CD1c-positive myeloid dendritic cell (primary cell): ENCODE data around the gene CRACR2B.

Source experiments
- DNase-seq: peaks from one replicate; pipeline ENCODE4 v3.0.0-alpha.2; 2016; ENCODE audit errors: extremely low spot score

The CRACR2B gene

DNA sequence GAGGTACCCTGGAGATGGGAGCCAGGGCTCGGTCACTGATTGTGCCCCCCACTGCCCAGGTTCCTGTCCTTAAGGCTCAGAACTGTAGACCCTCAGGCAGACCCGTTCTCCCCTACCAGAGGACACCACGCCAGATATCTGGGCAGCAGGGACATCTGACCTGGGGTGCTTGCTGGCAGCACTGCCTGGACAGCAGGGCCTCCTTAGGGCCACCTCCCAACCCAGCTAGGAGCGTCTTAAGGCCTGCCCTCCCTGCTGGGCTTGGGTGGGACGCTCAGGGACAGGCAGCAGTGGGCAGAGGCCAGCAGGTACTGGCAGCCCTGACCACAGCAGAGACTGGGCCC, 11.5 kb downstream of the CRACR2B start:
- no peak for DNase-seq

DNA sequence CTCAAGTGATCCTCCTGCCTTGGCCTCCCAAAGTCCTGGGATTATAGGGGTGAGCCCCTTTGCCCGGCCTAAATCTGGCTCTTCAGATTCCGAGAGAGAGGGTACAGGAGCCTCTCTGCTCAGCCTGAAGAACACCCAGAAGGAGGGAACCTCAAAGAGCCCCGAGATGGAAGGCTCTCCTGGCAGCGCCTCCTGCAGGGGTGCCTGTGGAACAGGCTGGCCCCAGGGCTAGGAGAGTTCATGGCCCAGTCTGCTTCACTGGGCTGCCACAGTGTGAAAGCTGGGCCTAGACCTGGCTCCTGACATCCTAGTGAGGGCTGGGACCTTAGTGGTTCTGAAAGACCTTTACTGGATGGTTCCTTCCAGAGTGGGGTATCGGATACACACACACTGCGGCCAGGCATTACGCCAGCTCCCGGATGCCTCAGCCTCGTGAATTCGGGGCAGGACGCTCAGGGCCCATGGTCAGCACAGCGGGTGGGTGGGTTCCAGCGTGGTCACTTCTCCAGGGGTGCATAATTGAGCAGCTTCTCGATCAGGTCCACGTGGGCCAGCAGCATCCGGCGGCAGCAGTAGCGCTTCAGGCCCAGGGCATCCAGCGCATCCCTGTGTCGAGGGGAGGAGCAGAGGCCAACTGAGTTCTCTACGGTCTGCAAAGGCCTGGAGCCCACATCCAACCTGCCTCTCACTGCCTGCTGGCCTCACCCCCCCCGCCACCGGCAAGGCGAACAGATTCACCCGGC, 12.3 kb downstream of the CRACR2B start:
- DNase-seq: no peak

- no peak for DNase-seq
Measured at GRCh38 chr11:841981-842369, 14.3 kb downstream of the CRACR2B start.

DNA sequence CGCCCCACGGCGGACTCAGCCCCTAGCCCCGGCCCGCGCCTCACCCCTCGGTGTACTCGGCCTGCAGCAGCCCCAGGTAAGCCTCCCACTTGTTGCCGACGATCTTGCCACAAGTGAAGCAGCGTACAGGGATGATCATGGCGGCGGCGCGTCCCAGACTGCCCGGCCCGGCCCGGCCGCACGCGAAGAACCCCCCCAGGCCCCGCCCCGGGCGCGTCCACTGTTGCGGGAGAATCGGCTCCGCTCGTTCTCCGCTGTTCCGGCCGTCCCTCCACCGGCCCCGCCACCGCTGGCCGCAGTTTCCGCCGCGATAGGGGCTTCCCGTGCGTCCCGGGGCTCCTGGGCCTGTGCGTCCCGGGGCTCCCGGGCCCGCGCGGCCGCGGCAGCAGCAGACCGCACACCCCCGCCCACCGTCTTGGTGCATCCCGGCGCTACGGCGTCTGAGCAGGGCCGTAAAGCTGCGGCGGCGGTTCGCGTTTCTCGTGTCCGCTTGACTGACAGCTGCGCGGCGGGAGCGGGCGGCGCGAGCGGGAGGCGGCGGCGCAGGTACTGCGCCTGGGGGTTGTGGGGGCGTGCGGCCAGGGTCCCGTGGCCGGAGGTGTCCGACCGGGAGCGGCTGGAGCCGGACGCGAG, 14.8 kb downstream of the CRACR2B start, which contains the start of the genes POLR2L and TSPAN4:
TSS of gene POLR2L (minus strand) at position 160 of the 633 bp plus-strand sequence. CDS start at position 139, 21 bp downstream.
TSS of gene TSPAN4 (plus strand) at position 483 of the 633 bp plus-strand sequence. CDS start 7,453 bp downstream, outside the sequence.
- peak; percentile 93 for DNase-seq

DNA sequence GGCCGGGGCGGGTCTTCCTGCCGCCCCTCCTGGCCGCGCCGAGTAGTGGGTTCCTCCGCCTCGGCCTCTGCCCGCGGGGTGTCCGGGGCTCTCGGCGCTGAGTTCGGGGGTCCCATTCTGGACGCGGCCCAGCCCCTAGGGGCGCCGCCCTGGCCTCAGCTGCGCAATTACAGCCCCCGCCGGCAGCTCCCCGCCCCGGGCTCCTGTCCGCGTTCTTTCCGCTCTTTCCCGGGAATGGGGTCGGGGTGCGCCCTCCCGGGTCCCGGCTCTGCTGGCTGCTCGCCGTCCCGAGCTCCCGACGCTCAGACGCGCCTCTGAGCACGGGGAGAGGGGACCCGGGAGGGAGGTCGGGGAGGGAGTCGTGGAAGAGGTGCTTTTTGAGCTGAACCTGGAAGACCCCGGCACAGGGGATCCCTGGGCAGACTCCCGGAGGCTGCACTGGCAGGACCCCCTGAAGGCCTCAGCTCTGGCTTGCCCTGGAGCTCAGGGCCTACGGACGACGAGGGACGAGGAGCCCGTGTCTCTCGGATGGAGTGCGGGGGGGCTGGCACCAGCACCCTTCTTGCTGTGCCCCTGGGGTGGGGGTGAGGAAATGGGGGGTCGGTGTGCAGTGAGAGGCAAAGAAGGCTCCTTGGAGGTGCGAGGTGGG, 15.5 kb downstream of the CRACR2B start:
- no peak for DNase-seq

DNA sequence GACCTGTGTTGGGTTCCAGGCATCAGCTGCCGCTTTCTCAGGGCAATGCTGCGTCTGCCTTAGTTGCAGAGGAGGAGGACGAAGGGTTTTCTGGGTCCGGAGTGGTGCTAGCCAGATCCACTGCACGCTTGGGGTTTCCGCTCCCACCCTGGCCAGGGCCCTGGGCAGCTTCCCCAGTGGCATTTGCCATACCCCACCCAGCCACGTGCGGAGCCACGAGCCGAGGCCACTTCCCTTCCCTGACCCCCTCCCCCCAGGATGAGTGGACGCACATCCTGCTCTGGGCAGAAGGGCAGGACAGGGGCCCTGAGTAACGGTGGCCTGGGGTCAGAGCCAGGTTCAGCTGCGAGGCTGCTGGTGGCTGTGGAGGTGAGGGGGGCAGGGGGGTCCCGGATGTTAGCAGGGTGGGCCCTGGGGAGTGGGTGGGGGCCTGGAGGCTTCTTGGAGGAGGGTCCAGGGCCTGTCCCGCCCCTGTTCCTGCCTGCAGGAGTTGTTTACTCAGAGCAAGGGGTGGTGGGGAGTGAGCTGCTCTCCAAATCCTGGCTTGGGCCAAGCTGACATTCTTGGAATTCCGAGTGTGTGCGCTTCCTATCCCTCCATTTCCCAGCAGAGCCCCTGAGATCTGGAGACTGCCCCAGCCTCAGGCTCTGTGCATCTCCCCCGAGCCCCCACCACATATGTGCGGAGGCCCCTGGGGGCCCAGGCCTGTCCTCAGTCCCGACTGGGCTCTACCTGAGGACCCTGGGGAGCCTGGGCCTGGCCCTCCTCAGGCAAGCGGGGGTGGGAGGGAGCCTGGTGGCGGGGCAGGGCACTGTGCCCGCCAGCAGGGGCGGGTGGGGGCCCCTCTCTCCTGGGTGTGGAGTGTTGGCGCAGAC, 16.3 kb downstream of the CRACR2B start:
- DNase-seq: peak; percentile 75

- peak; percentile 53 for DNase-seq
Measured at GRCh38 chr11:844693-845644, 17.2 kb downstream of the CRACR2B start.

- DNase-seq: no peak
Measured at GRCh38 chr11:845872-846495, 18.3 kb downstream of the CRACR2B start.

GRCh38 chr11:846496-847098, 18.9 kb downstream of the CRACR2B start:
- DNase-seq: no peak

GRCh38 chr11:847876-848275, 20.2 kb downstream of the CRACR2B start:
- DNase-seq: no peak

- DNase-seq: peak; percentile 55
Measured at GRCh38 chr11:848380-848931, 20.7 kb downstream of the CRACR2B start.

- DNase-seq: no peak
Measured at GRCh38 chr11:849104-849824, 21.5 kb downstream of the CRACR2B start.

DNA sequence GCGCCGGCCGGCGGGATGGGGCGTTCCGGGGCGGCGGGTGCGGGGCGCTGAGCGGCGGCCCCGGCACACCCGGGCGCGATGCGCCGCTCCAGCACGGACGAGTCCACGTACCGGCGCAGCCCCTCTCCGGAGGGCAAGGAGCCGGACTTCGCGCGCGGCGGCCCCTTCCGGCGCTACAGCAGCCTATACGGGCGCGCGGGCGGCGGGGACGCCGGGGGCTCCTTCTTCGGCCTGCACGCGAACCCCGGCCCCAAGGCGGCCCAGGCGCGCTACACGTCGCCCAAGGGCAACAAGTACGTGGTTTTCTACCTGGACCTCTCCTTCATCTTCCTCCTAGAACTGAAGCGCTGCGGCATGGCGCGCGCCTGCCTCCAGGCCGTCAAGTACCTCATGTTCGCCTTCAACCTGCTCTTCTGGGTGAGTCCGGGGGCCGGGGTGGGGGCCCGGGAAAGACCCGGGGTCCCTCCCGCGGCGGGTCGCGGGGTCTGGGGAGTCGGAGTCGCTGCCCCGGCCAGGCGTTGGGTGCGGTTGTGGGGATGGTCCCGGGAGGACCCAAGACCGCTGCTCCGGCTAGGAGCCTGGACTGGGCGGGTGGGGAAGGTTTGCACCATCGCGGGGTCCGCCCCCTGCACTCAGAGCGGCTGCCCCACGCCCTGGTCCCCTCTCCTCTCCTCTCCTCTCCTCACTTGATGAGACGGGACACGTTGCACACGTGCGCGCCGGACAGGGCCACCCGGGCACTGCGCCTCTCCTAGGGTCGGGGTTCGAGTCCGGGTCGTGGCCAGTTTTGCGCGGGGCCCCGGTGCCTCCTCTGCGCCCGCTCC, 22.4 kb downstream of the CRACR2B start:
- DNase-seq: no peak

- DNase-seq: no peak
Measured at GRCh38 chr11:850775-851763, 23.4 kb downstream of the CRACR2B start.

GRCh38 chr11:852762-853161, 25.0 kb downstream of the CRACR2B start:
- DNase-seq: no peak

- no peak for DNase-seq
Measured at GRCh38 chr11:853682-854448, 26.1 kb downstream of the CRACR2B start.
